ENCODE results near the gene SLC7A6.

Gene SLC7A6

DNA sequence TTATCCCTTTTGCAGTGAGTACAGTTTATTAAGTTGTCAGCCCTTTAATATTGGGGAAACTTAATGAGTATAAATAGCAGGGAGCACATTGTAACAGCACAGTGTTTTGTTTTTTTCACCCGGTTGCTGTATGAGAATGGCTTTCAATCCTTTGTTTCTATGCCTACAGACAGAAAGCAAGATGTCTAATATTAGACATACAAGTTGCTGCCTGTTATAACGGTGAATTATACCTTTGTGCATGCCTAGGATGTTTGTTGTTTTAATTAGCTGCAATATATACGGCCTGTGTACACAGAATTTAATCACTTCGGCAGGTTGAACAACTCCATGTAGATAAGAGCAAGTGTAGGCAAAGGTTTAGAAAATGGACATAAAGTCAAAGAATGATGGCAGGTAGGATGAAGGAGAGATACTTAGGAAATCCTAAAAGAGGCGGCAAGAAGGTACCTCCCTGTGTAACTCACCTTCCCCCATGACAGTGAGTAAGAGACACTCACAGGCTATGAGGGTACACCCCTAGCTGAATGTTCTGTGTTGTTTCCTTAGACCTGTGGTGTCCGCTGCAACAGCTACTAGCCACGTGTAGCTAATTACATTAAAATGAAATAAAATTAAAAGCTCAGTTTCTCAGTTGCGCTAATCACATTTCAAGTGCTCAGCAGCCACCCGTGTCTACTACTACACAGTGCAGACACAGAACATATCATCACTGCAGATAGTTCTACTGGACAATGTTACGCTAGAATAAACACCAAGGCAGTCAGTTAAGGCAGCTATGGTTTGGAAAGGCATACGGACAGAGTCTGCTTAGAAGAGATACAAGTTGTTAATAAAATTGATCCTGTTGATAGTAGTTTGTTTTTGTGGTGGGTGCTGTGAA, 35.5 kb downstream of the SLC7A6 start:
- DNase-seq (ENCODE audit: low spot score) (no peak), FAIRE-seq (no peak)

DNA sequence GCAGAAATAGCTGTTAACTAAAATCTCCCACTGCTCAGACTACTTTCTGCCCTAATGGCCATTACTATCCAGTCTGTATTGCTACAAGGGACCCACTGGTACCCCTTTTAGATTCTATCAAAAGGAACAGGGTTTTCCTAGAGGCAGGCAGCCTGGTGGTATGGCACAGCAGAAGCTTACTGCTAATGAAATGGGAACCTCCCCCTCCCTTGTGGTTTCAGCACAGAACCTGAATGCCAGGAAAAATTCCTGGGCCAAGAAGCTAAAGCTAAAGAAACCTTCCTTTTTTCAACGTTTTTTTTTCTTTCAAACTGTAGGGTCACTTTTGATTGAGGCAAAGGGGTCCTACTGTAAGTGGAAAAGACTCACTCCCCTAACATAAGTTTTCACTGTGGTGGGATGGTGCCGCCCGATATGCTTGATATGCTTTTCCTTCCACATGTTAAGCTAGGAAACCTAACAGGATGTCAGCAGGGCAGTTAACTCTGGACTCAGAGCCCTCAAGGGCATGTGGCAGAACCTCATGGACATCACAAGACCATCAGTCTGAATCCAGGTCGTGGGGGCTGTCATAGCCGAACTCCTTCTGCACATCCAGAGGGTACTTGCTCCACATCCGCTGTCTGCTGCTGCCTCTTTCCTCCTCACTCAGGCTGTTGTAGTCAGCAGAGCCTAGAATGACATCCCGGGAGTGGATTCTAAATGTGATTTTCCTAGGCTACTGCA, 36.6 kb downstream of the SLC7A6 start:
- DNase-seq (ENCODE audit: low spot score) (no peak), FAIRE-seq (no peak)

- FAIRE-seq (no peak), DNase-seq (ENCODE audit: low spot score) (no peak)
Observed at GRCh38 chr16:68306633-68307032, 42.3 kb downstream of the SLC7A6 start.

- DNase-seq (ENCODE audit: low spot score) (no peak), FAIRE-seq (no peak)
Observed at GRCh38 chr16:68309799-68310198, 45.5 kb downstream of the SLC7A6 start.

- no peak for DNase-seq (ENCODE audit: low spot score)
- no peak for FAIRE-seq
Observed at GRCh38 chr16:68310437-68310773, 46.1 kb downstream of the SLC7A6 start.

DNA sequence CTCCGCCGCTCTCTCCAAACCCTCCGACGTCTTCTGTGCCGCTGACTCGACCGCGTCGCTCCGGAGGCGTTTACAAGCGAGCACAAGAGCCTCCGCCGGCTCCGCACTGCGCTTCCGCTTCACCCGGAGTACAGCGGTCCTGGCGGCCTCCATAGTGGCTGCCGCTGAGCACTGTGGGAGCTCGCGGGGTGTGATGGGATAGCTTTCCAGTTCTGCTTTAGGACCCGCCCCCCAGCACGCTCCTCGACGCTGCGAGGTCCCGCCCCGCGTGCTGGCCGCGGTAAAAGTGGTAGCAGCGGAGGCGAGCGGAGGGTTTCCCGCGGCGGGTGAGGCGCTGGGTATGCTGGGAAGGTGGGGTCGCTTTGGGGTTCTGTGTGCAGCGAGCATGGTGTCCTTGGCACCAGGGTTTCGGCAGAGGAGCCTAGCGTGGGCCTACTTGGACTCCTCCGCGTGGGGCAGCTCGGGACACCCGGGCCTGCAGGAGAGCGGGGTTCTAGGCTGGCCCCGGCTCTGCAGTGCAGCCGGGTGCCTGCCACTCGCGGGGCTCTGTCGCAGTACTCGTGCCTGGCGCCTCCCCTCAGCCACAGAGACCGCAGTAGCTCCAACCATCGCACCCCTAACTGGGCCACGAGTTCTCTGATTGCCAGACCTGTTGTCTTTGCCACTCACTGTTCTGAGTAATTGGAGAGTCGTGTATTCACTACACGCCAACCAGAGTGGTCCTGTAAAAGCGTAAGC, 46.6 kb downstream of the SLC7A6 start, which contains the start of the genes PRMT7 and SLC7A6OS:
Gene PRMT7, plus strand, starts transcription at position 246 of the 738 bp plus-strand sequence. CDS start 4,961 bp downstream, outside the sequence.
Gene SLC7A6OS, minus strand, starts transcription at position 173 of the 738 bp plus-strand sequence. Its CDS starts 20 bp downstream, at position 153.
- no peak for FAIRE-seq

GRCh38 chr16:68313116-68313515, 48.8 kb downstream of the SLC7A6 start:
- FAIRE-seq (no peak), DNase-seq (ENCODE audit: low spot score) (no peak)

More for the DNA sequence above, 46.6 kb downstream of the SLC7A6 start, which contains the start of the genes PRMT7 and SLC7A6OS:
- peak; percentile 98 for DNase-seq (ENCODE audit: low spot score)

DNA sequence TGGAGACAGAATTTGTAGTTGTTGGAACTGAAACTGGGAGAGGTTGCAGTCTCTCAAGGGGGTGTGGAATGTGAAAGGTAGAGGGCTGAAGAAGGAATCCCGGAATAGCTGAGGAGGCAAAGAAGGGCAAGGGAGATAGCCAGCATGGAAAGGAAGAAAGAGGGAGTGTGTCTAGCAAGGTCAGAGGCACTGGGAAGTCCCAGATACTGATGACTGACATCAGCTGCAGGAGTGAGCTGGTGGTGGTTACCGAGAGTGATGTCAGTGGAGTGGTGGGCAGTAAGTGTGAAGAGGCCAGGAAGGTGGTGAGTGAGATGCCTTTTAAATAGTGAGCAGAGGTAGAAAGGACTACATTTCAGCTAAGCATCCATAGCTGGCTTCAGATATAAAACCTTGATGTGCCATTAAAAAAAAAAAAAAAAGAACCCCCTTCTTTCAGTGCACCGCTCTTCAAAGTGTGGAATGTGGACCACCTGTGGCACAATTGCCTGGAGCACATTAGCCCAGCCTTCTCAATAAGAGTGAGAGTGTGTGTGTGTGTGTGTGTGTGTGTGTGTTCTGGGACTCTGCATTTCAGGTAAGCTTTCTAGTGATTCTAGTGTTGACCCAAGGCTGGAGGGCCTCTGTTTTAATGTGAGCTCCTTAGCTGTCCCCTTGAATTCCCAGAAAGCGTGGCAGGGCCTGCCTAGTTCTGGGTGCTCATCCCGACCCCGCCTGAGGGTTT, 55.0 kb downstream of the SLC7A6 start:
- DNase-seq (ENCODE audit: low spot score) = no peak
- no peak for FAIRE-seq

DNA sequence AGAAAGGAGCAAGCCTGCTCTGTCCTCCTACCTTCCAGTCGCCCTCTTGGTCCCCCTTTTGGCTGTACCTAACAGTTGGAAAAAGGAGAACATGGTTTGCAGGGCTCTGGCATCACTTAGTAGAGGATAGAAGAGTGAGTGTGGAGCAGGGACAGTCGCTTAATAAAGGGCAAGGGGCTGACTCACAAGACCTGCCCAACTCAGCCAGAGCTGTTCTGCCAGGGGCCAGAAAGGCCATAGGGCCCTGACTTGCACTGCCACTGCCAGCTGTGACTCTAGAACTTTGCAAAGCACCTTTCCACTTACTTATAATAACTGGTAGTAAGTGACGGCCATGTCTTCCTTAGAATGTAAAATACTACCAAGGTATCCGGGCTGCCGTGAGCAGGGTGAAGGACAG, 60.0 kb downstream of the SLC7A6 start:
- no peak for FAIRE-seq

GRCh38 chr16:68324780-68325357, 60.5 kb downstream of the SLC7A6 start:
- no peak for FAIRE-seq
- no peak for DNase-seq (ENCODE audit: low spot score)

More for the DNA sequence above, 60.0 kb downstream of the SLC7A6 start:
- DNase-seq (ENCODE audit: low spot score) = no peak

- no peak for FAIRE-seq
- DNase-seq (ENCODE audit: low spot score) = peak; percentile 83
Observed at GRCh38 chr16:68328151-68328859, 64.0 kb downstream of the SLC7A6 start.

GRCh38 chr16:68328860-68329390, 64.6 kb downstream of the SLC7A6 start:
- no peak for DNase-seq (ENCODE audit: low spot score)
- FAIRE-seq = no peak

DNA sequence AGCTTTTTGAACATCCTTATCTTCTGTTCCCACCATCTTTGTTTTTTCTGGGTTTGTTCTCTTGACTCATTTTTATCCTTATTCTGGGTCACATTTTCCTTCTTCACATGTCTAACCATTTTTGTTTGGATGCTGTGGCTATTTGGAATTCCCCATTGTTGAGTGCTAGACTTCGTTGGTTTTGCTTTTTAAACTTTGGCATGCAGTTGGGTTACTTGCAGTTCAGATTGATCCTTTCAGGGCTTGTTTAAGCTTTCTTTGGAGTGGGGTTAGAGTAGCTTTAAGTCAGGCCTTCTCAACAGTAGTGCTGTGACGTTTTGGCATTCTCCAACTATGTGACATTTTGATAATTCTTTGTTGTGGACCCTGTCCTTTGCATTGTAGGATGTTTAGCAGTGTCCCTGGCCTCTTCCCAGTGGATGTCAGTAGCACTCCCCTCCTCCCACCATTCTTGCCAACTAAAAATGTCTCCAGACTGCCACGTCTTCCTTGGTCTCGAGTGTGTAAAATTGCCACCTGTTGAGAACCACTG, 67.6 kb downstream of the SLC7A6 start:
- no peak for DNase-seq (ENCODE audit: low spot score)
- FAIRE-seq = no peak

- FAIRE-seq (no peak), DNase-seq (ENCODE audit: low spot score) (no peak)
Observed at GRCh38 chr16:68332411-68333121, 68.2 kb downstream of the SLC7A6 start.

DNA sequence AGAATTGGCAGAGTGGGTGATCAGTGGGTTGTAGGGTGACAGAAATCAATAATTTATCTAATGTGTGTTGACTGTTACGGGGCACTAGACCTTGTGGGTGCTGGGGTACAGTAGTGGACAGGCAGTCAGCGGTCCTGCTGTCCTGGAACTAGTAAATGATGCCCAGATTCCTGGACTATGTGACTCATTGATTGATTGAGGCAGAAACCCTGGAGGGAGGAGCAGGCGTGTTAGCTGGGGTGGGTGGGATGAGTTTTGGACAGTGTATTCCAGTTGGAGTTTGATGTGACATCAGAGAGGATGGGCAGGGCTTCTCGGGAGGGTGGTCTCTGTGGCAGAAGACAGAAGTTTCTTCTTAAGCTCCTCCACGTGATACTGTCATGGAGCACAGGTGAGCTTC, 70.8 kb downstream of the SLC7A6 start:
- FAIRE-seq (no peak), DNase-seq (ENCODE audit: low spot score) (no peak)

DNA sequence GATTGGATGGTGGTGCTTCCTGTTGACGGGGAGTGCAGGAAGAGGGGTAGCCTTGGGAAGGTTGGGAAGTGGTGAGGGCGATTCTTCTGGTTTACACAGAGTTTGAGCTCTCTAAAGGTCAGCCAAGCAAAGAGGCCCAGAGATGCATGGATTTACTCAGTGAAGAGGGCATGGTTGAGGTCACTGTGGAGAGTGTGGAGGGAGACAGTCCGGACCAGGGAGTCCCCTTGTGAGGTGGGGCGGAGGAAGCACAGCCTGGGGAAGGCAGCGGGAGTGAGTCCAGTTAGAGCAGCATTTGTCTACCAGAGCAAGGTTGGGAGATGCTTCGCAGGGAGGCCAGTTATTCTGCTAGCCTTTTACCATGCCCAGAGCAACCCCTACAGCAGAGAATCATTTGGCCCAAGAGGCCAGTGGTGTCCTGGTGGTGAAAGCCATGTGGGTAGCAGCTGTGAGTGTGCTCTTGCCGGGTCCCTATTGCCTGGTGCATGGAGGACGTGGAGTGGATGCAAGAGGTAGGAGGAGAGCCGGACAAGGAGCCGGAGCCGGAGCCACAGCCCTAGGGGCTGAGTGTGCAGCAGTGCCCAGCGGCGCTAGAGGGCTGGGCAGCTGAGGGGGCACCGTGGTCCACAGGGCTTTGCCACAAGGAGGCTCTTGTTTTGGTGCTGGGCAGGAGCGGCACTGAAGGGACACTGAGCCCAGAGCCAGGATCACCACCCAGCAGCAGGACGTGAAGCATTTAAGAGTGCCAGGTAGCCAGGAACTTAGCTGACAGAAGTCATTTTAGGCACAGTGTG, 74.2 kb downstream of the SLC7A6 start:
- DNase-seq (ENCODE audit: low spot score) (no peak), FAIRE-seq (no peak)

- DNase-seq (ENCODE audit: low spot score) = no peak
- no peak for FAIRE-seq
Observed at GRCh38 chr16:68339214-68339613, 74.9 kb downstream of the SLC7A6 start.

DNA sequence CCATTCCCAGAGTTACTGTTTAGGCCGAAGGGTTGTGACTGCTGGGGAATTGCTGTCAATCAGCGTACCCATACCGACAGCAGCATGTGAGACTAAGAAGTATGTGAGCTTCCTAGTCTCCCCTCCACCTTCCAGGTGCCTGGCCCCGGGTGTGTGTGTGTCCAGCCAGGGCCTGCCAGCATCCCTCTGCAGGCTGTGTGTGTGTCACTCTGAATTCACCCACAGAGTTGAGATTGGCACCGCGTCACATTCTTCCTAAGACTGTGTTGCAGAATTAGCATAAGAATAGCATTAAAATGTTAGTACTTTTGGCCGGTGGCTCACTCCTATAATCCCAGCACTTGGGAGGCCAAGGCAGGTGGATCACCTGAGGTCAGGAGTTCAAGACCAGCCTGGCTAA, 78.3 kb downstream of the SLC7A6 start:
- FAIRE-seq (no peak), DNase-seq (ENCODE audit: low spot score) (no peak)

Data from urothelium cell line (cell line).